Measurements from ENCODE around the gene CASZ1.

DNA sequence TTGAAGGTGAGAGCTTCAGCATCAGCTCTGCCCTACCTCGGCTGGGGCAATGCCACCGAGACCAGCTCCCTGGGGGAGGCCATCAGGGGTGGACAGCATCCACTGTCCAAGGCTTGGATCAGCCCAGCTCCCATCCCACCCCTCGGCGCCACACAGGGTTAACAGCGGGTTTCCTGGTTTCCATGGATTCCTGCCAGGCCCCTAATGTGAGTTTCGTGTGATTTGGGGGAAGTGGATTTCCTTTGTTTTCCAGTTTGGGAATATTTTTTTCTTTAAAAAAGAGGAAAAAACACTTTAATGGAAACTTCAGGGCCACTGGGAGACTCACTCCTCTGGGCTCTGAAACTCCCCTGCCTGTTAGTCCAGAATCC lies 34.3 kb downstream of the CASZ1 start:
- TF ChIP-seq, protein P1, sequence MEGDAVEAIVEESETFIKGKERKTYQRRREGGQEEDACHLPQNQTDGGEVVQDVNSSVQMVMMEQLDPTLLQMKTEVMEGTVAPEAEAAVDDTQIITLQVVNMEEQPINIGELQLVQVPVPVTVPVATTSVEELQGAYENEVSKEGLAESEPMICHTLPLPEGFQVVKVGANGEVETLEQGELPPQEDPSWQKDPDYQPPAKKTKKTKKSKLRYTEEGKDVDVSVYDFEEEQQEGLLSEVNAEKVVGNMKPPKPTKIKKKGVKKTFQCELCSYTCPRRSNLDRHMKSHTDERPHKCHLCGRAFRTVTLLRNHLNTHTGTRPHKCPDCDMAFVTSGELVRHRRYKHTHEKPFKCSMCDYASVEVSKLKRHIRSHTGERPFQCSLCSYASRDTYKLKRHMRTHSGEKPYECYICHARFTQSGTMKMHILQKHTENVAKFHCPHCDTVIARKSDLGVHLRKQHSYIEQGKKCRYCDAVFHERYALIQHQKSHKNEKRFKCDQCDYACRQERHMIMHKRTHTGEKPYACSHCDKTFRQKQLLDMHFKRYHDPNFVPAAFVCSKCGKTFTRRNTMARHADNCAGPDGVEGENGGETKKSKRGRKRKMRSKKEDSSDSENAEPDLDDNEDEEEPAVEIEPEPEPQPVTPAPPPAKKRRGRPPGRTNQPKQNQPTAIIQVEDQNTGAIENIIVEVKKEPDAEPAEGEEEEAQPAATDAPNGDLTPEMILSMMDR (IDR thresholded peaks at IDR 0.05), result no peak
- TF ChIP-seq POLR2A (IDR thresholded peaks at IDR 0.05), result no peak
